HG03108 (cell line): ENCODE results near the gene LARGE1.

Source experiments
- ATAC-seq: cut with Tn5 transposase; IDR thresholded peaks from one replicate; pipeline ENCODE4 v1.9.1; 2021; ENCODE audit warnings: moderate library complexity; ENCODE audit not compliant: unreplicated experiment

LARGE1 gene

GRCh38 chr22:33274214-33275072 is 645.8 kb downstream of the LARGE1 start:
- ATAC-seq, result no peak

DNA sequence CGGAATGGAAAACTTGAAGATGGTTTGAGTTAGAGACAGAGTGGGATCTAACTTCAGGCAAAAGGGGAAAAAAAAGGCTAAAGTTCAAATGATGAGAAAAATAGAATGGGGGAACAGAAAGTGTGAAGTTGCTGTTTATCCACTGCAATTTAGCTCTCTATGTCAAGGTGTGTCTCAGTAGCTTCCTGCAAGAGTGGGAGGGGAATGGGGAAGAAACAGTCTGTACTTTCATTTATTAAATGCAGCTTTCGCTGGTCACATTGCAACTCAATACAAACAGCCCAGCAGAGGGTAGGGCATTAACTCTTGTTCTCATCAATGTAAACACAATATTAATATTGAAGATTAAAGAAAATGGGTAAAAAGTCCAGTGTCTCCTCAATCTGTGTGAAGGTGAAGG is 647.4 kb downstream of the LARGE1 start:
- ATAC-seq, result no peak

DNA sequence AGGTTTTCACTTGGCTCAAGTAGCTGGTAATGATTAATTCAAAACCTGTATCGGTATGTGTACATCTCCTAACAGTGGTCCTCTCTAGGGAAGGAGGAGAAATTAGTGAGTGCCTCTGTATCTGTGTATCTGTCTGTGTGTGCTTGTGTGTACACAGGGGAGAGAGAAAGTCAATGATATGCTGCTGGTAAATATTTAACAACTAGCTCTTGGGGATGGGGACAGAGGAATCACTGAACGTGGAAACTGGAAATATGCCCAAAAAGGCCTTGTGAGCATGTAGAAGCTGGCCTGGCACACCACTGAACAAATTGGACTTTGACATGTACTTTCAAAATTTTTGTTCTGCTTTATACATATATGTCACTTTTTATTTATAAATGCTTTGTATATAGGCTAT is 648.1 kb downstream of the LARGE1 start:
- ATAC-seq, result peak; percentile 40

- ATAC-seq, result peak; percentile 49
Measured at GRCh38 chr22:33271390-33272161, 648.7 kb downstream of the LARGE1 start.

GRCh38 chr22:33270596-33270995 is 649.7 kb downstream of the LARGE1 start:
- no peak for ATAC-seq

DNA sequence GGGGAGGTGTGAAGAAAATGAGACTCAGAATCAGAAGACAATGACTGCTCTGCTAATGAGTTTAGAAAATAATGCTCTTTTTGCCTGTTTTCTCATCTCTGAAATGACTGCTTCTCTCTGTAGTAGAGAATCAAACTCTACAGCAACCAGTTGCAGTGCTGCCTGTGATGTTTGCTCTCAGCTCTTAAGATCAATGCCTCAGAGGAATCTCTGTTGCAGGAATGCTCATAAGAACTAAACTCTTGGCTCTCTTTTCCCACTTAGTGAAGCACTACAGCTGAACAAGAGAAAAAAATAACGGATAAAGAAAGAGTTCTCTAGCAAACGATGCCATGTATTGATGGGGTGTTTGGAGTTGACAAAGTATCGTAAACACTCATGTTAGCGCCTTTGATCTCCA is 658.6 kb downstream of the LARGE1 start:
- no peak for ATAC-seq

DNA sequence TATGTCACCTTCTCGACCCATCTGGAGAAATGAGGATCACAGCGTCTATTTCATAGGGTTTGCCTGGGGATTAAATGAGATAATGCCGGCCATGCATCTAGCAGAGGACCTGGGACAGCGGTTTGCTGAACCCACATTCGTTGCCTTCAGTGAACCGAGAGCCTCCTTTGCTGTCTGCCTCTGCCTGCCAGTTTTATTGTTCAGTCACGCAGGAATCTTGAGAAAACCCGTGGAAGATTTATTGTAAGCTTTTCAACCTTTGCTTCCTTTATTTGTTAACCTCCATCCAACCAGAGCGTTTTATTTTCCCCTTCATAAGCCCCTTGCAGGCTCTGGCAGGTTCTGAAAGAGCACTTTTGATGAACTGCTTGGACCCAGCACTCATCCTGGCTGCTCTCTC is 659.8 kb downstream of the LARGE1 start:
- no peak for ATAC-seq

GRCh38 chr22:33255791-33256190 is 664.5 kb downstream of the LARGE1 start:
- no peak for ATAC-seq

GRCh38 chr22:33248948-33249347 is 671.3 kb downstream of the LARGE1 start:
- ATAC-seq, result no peak

GRCh38 chr22:33247758-33248157 is 672.5 kb downstream of the LARGE1 start:
- ATAC-seq, result no peak

GRCh38 chr22:33242078-33242477 is 678.2 kb downstream of the LARGE1 start:
- ATAC-seq, result no peak

- no peak for ATAC-seq
Measured at GRCh38 chr22:33240888-33241475, 679.3 kb downstream of the LARGE1 start.

DNA sequence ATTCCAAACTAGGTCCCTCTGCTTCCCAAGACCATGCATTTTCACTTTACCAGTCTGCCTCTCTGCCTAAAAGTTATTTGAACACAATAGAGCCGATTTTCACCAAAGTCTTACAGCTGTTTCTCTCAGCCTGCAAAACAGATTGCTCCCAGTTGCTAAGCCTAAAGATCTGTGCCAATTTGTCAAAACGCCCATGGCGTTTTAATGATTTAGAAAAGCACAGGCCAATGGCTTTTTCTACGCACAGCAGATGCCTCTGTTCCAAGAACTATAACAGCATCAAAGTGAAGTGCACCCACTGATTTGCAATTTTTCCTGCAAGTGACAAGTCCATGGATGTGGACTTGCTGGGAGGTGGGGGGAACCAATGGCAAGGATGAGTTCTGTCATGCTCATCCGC is 688.2 kb downstream of the LARGE1 start:
- ATAC-seq, result no peak

- ATAC-seq, result no peak
Measured at GRCh38 chr22:33227791-33228190, 692.5 kb downstream of the LARGE1 start.

DNA sequence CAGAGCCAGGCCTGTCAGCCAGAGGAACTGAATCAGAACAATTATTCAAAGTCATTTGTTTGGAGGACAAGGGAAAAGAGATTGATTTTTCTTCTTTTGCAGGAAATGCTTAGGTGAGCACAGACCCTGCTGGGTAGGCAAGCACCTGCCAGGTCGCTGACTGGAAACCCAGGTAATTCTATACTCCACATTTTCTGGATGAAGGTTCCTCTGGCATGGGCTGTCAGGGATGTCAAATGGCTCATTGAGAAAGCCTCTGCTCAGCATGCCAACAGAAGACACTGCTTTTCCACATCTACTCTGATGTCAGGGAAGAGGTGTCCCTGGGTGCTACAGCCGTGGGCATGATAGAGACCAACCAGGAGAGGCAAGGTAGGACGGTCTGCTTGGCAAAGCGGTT is 695.4 kb downstream of the LARGE1 start:
- ATAC-seq, result no peak
